SH-SY5Y (cell line): ENCODE results near the gene PARD3.

Experiments
- GATA2 ChIP-seq: IDR thresholded peaks from 2 replicates; pipeline ENCODE4 v1.6.1; 2011; ENCODE audit warnings: mild to moderate bottlenecking, low read depth, low read length
- GATA3 ChIP-seq: IDR thresholded peaks from 2 replicates; pipeline ENCODE4 v1.6.1; 2011; ENCODE audit warnings: low read depth, mild to moderate bottlenecking, low read length, moderate library complexity

The PARD3 gene

DNA sequence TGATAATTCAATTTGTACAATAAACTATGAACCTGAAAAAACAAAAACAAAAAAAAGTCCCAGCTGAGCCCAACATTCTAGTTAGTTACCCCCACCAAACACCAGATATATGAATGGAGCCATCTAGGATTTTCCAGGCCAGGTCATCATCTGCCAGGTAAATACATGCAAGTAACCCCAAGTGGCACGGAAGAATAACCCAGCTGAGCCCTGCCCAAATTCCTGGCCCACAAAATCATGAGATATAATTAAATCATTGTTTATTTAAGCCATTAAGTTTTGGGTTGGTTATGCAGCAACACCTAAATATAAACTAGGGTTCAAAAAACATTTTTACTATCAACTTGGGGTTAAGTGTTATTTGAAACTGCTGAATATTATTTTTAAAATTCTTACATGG, 19.0 kb downstream of the PARD3 start:
- TF ChIP-seq GATA2, result no peak
- no peak for TF ChIP-seq GATA3

DNA sequence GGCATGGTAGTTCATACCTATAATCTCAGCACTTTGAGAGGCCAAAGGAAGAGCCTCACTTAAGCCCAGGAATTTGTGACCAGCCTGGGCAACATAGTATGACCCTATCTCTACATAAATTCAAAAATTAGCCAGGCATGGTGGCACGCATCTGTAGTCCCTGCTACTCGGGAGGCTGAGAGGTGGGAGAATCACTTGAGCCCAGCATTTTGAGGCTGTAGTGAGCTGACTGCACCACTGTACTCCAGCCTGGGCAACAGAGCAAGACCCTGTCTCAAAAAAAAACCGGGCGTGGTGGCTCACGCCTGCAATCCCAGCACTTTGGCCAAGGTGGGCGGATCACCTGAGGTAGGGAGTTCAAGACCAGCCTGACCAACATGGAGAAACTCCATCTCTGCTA, 19.8 kb downstream of the PARD3 start:
- TF ChIP-seq GATA3, result no peak
- no peak for TF ChIP-seq GATA2

DNA sequence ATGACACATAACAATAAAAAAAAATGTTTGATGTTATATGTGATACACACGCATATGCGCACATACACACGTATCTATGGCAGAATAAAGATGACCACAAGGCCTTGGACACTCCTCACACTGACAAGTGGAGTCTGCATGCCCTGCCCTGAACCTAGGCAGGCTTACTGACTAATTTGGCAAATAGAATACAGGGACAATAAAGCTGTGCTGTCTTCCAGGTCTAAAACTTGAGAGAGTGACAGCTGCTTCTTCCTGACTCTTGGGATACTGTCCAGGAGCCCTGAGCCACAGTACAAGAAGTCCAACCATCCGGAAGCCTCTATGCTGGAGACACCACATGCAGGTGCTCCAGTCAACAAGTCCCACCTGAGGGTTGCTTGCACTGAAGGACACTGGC, 20.3 kb downstream of the PARD3 start:
- no peak for TF ChIP-seq GATA3
- TF ChIP-seq GATA2, result no peak

GRCh38 chr10:34792881-34793280, 22.2 kb downstream of the PARD3 start:
- TF ChIP-seq GATA2 (peak; percentile 83), GATA3 (peak; percentile 40; the same call in 1 of the 2 replicates)

- no peak for TF ChIP-seq GATA3
Observed at GRCh38 chr10:34791947-34792346, 23.1 kb downstream of the PARD3 start.

DNA sequence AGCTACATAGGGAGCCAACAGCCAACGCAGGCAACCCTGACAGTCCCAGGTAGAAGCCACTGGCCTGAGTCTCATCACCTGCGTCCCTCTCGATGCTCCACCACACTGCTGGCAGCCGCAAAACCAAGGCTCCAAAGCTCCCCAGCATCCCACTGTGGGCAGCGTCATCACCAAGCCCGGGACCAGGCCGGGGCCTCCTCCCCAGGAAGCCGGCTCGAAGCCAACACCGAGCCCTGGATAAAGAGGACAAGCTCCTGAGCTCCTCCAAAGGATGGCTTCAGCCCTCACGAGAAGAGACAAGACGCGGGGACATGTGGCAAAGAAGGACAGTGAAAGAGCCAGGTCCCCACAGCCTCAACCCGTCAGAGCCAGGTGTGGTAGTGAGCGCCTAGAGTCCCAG, 23.9 kb downstream of the PARD3 start:
- no peak for TF ChIP-seq GATA2
- TF ChIP-seq GATA3, result no peak

GRCh38 chr10:34789966-34790506, 25.1 kb downstream of the PARD3 start:
- TF ChIP-seq GATA2 (no peak), GATA3 (no peak)

- TF ChIP-seq GATA2 (peak; percentile 35; the same call in 1 of the 2 replicates), GATA3 (no peak)
Observed at GRCh38 chr10:34786464-34786863, 28.6 kb downstream of the PARD3 start.

GRCh38 chr10:34781711-34782110, 33.4 kb downstream of the PARD3 start:
- TF ChIP-seq GATA3, result no peak
- no peak for TF ChIP-seq GATA2

- TF ChIP-seq GATA3, result no peak
- TF ChIP-seq GATA2, result no peak
Observed at GRCh38 chr10:34780818-34781380, 34.2 kb downstream of the PARD3 start.

DNA sequence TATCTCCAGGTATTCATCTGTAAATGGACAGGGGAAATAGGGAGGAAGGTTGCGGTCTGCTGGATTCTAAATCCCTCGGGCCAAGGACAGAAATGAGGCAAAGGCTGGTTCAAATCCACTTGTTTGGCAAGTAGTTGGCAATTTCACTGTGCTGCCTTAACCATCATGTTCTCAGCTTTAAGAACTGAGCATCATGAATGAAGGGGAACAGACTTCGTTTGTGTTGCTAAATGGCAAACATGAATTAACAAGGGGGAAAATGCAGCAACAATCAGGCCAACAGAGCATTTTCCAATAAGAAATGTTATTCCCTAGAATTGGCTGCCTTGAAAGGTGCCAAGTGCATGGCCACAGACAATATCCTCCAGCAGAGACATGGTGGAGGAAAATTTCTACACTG, 36.9 kb downstream of the PARD3 start:
- TF ChIP-seq GATA3, result no peak
- no peak for TF ChIP-seq GATA2

DNA sequence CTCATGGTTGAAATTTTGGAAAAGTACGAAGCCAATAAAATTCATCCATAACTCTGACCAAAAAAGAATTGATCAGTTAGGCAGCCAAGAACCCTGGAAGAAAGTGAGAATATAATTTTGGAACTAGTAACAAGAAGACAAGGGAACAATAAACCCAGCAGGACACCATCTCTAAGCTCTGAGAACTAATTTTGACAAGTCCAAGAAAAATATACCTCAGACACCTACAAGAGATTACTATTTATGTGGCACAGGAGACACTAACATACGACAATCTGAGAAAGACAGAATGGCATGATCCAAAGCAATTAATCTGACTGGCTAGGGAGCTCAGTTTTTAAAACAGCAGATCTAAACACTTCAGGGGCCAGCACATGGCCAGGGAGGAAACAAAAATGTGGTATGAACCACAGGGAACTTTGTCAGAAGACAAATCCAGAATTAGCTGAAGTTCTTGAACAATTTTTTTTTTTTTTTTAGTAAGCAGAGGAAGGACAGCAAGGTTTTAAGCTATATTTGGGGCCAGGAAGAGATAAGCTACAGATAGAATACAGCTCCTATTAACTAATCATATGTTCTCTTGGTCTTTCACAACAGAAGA, 38.9 kb downstream of the PARD3 start:
- TF ChIP-seq GATA2, result no peak
- no peak for TF ChIP-seq GATA3

DNA sequence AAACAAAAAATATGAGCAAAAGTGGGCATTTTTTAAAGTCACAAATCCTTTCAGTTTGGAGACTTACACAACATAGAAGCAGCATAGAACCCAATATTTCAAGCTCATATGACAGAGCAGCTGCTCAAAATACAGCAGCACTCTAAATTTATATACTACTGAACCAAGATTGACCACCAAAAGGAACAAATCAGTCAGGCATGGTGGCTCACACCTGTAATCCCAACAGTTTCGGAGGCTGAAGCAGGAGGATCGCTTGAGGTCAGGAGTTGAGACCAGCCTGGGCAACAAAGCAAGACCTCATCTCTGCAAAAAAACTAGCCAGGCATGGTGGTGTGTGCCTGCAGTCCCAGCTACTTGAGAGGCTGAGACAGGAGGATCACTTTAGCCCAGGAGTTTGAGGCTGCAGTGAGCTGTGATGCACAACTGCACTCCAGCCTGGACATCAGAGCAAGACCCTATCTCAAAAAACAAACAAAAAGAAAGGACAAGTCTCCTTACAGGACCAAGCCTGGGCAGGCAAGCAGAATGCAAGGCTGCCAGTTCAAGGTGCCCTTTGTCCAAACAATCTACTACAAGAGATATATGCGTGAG, 40.0 kb downstream of the PARD3 start:
- TF ChIP-seq GATA2 (no peak), GATA3 (no peak)

DNA sequence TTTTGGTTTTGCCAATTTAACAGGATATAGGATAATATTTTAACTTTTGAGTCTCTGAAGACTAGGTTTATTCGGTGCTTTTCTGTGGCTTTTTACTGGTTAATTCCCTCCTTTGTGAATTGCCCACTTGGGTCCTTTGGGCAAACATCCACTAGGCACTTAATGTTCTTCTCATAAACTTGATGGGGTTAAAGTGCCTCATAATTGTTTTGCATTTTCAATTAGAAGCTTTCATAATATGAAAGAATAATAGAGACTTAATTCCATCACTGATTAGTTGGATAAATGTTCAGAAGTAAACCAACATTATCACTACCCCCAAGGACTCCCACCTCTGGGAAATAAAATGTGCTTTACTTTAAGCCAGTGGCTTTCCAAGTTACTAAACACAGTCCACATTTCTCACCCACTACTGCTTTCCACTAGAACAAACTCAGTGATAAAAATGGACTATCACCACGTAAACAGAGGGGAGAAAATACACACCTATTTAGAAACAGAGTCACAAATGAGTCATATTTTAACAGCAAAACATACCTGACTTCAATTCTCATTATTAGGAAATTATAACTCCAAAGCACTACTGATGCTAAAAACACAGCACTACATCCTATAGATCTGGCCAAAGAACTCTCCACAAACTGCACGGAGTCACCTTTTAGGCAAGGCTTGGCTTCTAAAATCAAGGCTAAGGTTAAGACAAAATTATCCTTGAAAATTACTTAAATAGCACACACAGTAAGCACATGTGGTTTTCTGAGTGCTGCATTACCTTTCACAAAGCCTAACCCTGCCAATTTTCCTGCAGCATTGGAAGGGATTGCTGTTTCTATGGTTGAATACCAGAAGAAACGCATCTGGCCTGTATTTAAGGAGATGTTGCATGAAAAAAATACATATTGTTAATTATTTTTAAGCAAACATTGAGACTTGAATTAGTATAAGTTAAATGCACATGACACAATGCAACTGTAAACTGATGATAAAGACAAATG, 41.2 kb downstream of the PARD3 start:
- TF ChIP-seq GATA2 (no peak), GATA3 (no peak)

DNA sequence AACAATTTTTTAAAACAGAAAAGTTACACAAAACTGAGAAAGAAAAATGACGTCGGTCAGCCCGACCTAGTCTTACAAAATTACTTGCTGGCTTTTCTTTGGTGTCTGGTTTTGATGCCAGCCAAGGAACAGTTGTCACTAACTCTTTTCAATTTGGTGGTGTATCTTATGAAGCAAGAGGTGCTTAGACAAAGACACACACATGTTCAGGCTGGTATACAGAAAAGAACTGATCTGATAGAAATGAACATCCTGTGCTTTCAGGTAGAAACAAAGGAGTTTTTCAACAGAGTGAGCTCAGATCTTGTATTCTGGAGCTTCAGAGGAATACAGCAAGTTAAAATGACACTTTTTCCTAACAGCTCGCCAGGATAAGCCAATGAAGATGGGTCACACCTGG, 43.6 kb downstream of the PARD3 start:
- no peak for TF ChIP-seq GATA2
- no peak for TF ChIP-seq GATA3
